HL-60 (cell line): ENCODE results near the gene CHIT1.

Source experiments
- GABPA ChIP-seq: IDR thresholded peaks from 2 replicates; pipeline ENCODE4 v1.6.1; 2012; ENCODE audit warnings: low read depth
- TF ChIP-seq, protein P1 (sequence below): IDR thresholded peaks from one replicate; pipeline ENCODE4 v1.5.1; 2011; ENCODE audit warnings: low read length, control low read depth, inconsistent platforms; ENCODE audit not compliant: insufficient read depth
- TF ChIP-seq, protein P2 (sequence below): IDR thresholded peaks from 2 replicates; pipeline ENCODE4 v1.6.1; 2012; ENCODE audit warnings: low read depth; ENCODE audit not compliant: insufficient replicate concordance

DNA sequence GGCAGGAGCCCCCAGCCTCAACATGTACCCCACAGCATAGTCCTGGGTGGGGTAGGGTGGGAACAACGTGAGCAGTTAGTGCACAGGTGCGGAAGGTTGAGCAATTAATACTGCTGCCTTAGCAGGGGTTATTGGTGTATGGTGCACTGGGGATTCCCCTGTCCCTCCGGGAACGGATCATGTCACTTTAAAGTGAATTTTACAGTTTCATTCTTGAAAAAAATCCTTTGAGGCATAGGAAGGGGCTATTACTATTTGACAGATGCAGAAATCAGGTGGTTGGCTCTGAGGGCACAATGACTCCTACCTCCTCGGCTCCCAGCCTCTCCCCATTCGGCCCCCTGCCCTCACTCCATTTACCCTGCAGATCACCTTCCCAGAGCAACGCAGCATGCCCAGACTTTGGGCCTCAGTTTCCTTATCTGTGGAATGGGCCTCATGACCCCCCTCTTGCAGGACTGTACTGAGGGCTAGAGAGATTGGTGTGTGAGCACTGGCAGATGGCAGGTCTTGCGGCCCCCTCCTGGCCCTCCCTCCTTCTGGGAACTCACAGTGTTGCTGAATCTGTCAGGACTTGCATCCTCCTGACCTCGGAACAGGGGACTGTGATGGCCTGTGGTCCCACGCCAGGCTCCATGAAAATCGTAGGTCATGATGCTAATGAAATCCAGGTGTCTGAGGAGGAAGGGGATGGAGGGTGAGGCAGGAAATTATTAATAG, 48.7 kb downstream of the CHIT1 start:
- TF ChIP-seq, protein P1, sequence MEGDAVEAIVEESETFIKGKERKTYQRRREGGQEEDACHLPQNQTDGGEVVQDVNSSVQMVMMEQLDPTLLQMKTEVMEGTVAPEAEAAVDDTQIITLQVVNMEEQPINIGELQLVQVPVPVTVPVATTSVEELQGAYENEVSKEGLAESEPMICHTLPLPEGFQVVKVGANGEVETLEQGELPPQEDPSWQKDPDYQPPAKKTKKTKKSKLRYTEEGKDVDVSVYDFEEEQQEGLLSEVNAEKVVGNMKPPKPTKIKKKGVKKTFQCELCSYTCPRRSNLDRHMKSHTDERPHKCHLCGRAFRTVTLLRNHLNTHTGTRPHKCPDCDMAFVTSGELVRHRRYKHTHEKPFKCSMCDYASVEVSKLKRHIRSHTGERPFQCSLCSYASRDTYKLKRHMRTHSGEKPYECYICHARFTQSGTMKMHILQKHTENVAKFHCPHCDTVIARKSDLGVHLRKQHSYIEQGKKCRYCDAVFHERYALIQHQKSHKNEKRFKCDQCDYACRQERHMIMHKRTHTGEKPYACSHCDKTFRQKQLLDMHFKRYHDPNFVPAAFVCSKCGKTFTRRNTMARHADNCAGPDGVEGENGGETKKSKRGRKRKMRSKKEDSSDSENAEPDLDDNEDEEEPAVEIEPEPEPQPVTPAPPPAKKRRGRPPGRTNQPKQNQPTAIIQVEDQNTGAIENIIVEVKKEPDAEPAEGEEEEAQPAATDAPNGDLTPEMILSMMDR: no peak
- TF ChIP-seq GABPA: no peak
- TF ChIP-seq, protein P2, sequence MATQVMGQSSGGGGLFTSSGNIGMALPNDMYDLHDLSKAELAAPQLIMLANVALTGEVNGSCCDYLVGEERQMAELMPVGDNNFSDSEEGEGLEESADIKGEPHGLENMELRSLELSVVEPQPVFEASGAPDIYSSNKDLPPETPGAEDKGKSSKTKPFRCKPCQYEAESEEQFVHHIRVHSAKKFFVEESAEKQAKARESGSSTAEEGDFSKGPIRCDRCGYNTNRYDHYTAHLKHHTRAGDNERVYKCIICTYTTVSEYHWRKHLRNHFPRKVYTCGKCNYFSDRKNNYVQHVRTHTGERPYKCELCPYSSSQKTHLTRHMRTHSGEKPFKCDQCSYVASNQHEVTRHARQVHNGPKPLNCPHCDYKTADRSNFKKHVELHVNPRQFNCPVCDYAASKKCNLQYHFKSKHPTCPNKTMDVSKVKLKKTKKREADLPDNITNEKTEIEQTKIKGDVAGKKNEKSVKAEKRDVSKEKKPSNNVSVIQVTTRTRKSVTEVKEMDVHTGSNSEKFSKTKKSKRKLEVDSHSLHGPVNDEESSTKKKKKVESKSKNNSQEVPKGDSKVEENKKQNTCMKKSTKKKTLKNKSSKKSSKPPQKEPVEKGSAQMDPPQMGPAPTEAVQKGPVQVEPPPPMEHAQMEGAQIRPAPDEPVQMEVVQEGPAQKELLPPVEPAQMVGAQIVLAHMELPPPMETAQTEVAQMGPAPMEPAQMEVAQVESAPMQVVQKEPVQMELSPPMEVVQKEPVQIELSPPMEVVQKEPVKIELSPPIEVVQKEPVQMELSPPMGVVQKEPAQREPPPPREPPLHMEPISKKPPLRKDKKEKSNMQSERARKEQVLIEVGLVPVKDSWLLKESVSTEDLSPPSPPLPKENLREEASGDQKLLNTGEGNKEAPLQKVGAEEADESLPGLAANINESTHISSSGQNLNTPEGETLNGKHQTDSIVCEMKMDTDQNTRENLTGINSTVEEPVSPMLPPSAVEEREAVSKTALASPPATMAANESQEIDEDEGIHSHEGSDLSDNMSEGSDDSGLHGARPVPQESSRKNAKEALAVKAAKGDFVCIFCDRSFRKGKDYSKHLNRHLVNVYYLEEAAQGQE: no peak
